Liver (tissue), 9 donors: Measurements from ENCODE around the gene FGFRL1. TPM values are rescaled to one million over a fixed set of nuclear protein-coding genes. Genes with fewer than 3 reads are reported as not detected.

ENCODE experiments used
- DNase-seq: peaks from one replicate; pipeline ENCODE4 v3.0.0-alpha.2; 2017; ENCODE audit warnings: low spot score
- H3K27ac ChIP-seq, 2 donors: one replicate each; pipeline ENCODE4 v1.7.0; 2013; ENCODE audit warnings: inconsistent platforms in 2 of 2, low read length in 2 of 2, control low read depth in 1 of 2, low read depth in 1 of 2, mild to moderate bottlenecking in 1 of 2
- H3K27me3 ChIP-seq, 4 donors: one replicate each; pipeline versions ENCODE4 v1.6.1 to v1.7.0; 2013; ENCODE audit warnings: low read length in 3 of 4, inconsistent platforms in 1 of 4, mild to moderate bottlenecking in 1 of 4, moderate library complexity in 1 of 4; ENCODE audit not compliant: control insufficient read depth in 4 of 4, insufficient read depth in 4 of 4
- H3K36me3 ChIP-seq, 4 donors: one replicate each; pipeline versions ENCODE4 v1.6.1 to v1.7.0; 2013; ENCODE audit warnings: low read length in 3 of 4, mild to moderate bottlenecking in 3 of 4, low read depth in 1 of 4, moderate library complexity in 1 of 4; ENCODE audit not compliant: control insufficient read depth in 4 of 4, insufficient read depth in 3 of 4
- H3K4me1 ChIP-seq, 4 donors: one replicate each; pipeline versions ENCODE4 v1.6.1 to v1.7.0; 2013; ENCODE audit warnings: low read length in 3 of 4, mild to moderate bottlenecking in 3 of 4, moderate library complexity in 1 of 4; ENCODE audit not compliant: control insufficient read depth in 4 of 4, insufficient read depth in 4 of 4
- H3K4me3 ChIP-seq, 3 donors: one replicate each; pipeline versions ENCODE4 v1.6.1 to v1.7.0; 2013; ENCODE audit warnings: low read length in 3 of 3, control low read depth in 1 of 3, low read depth in 1 of 3, mild to moderate bottlenecking in 1 of 3
- H3K9ac ChIP-seq, 2 donors: one replicate each; pipeline ENCODE4 v1.7.0; 2013; ENCODE audit warnings: low read length in 2 of 2, mild to moderate bottlenecking in 2 of 2, moderate library complexity in 2 of 2, control low read depth in 1 of 2, low read depth in 1 of 2
- H3K9me3 ChIP-seq, 4 donors: one replicate each; pipeline versions ENCODE4 v1.6.1 to v1.7.0; 2013; ENCODE audit warnings: low read length in 3 of 4; ENCODE audit not compliant: control insufficient read depth in 4 of 4
- EGR1 ChIP-seq, 2 donors: IDR thresholded peaks; 2 replicates each; pipeline ENCODE4 v1.6.1; 2016 to 2018; ENCODE audit warnings: antibody characterized with exemption in 2 of 2, low read depth in 2 of 2
- FOXA1 ChIP-seq: IDR thresholded peaks from 2 replicates; pipeline ENCODE4 v1.6.1; 2016; ENCODE audit warnings: antibody characterized with exemption
- FOXA2 ChIP-seq: IDR thresholded peaks from 2 replicates; pipeline ENCODE4 v1.6.1; 2016; ENCODE audit warnings: antibody characterized with exemption
- GABPA ChIP-seq, 2 donors: IDR thresholded peaks in 1 of 2; conservative IDR thresholded peaks in 1 of 2; 2 replicates each; pipeline ENCODE4 v1.6.1; 2016; ENCODE audit warnings: antibody characterized with exemption in 2 of 2, mild to moderate bottlenecking in 1 of 2, moderate library complexity in 1 of 2
- HNF4A ChIP-seq, 2 donors: conservative IDR thresholded peaks; 2 replicates each; pipeline ENCODE4 v1.6.1; 2016; ENCODE audit warnings: antibody characterized with exemption in 2 of 2, mild to moderate bottlenecking in 2 of 2
- HNF4G ChIP-seq: IDR thresholded peaks from 2 replicates; pipeline ENCODE4 v1.6.1; 2016; ENCODE audit warnings: antibody characterized with exemption
- JUND ChIP-seq, 2 donors: IDR thresholded peaks; 2 replicates each; pipeline ENCODE4 v1.6.1; 2016; ENCODE audit warnings: antibody characterized with exemption in 2 of 2
- NR2F2 ChIP-seq: IDR thresholded peaks from 2 replicates; pipeline ENCODE4 v1.6.1; 2016; ENCODE audit warnings: antibody characterized with exemption
- RAD21 ChIP-seq, 2 donors: IDR thresholded peaks; 2 replicates each; pipeline ENCODE4 v1.6.1; 2016; ENCODE audit warnings: antibody characterized with exemption in 2 of 2, mild to moderate bottlenecking in 2 of 2
- RXRA ChIP-seq, 2 donors: IDR thresholded peaks; 2 replicates each; pipeline ENCODE4 v1.6.1; 2017 to 2018; ENCODE audit warnings: antibody characterized with exemption in 2 of 2, mild to moderate bottlenecking in 1 of 2
- SP1 ChIP-seq: IDR thresholded peaks from 2 replicates; pipeline ENCODE4 v1.6.1; 2018; ENCODE audit warnings: antibody characterized with exemption, mild to moderate bottlenecking
- TAF1 ChIP-seq: conservative IDR thresholded peaks from 2 replicates; pipeline ENCODE4 v1.6.1; 2016; ENCODE audit warnings: antibody characterized with exemption, mild to moderate bottlenecking
- YY1 ChIP-seq: IDR thresholded peaks from 2 replicates; pipeline ENCODE4 v1.6.1; 2016; ENCODE audit warnings: antibody characterized with exemption, mild to moderate bottlenecking
- WGBS: extraction: QIAGEN DNeasy Blood & Tissue Kit; methylation state at CpG from one replicate; pipeline ENCODE4 v1.1.7; 2013; 5-methylcytosine and 5-hydroxymethylcytosine counted together
- polyA plus RNA-seq, 2 donors: library from polyadenylated mRNA; stranded (reverse) in 1 of 2; unstranded in 1 of 2; fragments of 200-250 nt in 1 of 2; fragments of >200 nt in 1 of 2; fragmentation: Nextera tagmentation in 1 of 2; extraction: Ambion mirVana in 1 of 2; gene quantifications; one replicate each; pipeline versions ENCODE4 v1.2.1 to v1.2.3, GENCODE V29; 2013 to 2015
- total RNA-seq, 2 donors: library from RNA; depleted of rRNA; stranded (reverse); fragments of >200 nt; gene quantifications; one replicate each; pipeline ENCODE4 v1.2.3, GENCODE V29; 2014
- TF ChIP-seq, protein P1 (sequence below): IDR thresholded peaks from 2 replicates; pipeline ENCODE4 v1.6.1; 2016; ENCODE audit warnings: antibody characterized with exemption
- TF ChIP-seq, protein P2 (sequence below): IDR thresholded peaks from 2 replicates; pipeline ENCODE4 v1.6.1; 2016; ENCODE audit warnings: antibody characterized with exemption
- TF ChIP-seq, protein P3 (sequence below): fragments of 150-350 bp; IDR thresholded peaks from 2 replicates; pipeline ENCODE4 v1.5.1; 2017; ENCODE audit warnings: improper control_type of control experiment, low read depth, low read length; ENCODE audit not compliant: missing input control
- TF ChIP-seq, protein P4 (sequence below): IDR thresholded peaks from 2 replicates; pipeline ENCODE4 v1.6.1; 2016; ENCODE audit warnings: antibody characterized with exemption, mild to moderate bottlenecking
- donor health status: healthy.
- donor health status: healthy.
- donor health status: healthy.
- donor health status: healthy.
- donor health status: healthy.

The FGFRL1 gene
- total and polyA plus RNA-seq, 4 donors, result 14.2 to 49.1 (median 22.4) TPM

DNA sequence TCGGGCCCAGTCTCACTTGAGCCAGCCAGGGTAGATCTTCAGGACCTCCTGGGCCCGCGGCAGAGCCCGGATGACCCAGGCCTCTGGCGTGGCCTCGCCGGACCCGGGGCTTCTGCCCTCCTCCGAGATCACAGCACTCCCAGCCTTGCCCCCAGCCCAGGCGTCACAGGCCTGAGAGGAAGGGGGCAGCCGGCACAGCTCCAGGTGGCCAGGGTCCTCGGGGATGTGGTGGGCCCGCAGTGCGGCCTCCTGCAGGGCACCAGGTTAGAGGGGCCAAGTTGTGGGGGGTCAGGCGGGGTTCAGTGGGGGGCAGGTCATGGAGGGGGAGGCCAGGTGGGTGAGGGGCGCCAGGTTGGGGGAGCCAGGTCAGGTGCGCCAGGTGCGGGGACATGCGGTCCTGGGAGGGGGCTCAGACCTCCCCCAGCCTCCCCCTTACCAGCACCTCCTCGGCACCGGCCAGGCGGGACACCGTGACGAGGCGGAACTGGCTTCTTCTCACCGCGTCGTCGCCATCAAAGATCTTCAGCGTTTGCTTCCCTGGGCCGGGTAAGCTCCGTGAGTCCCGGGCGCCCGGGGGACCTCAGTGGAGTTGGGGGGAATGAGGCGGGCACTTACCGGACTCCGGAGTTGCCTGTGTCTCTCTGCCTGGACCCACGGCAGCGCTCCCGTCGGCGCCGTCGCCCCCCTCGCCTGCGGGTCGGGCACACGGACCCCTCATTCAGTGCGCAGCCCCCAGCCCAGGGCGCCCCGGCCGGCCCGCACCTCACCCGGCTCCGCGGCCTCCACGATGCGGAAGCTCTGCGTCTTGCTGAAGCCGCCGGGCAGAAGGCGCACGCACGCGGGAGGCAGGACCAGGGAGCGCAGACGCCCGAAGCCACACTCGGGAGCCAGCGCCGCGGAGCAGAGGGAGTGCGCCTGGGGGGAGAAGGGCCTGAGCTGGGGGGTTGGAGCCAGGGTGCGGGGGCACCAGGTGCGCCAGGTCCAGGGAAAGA lies 44.0 kb upstream of the FGFRL1 start:
- Histone ChIP-seq H3K4me3 (no peak overlapping the region), H3K9me3 (no peaks in the 10 kb centered on the region), H3K9ac (no peak overlapping the region), H3K27me3 (no peaks in the 10 kb centered on the region), H3K4me1 (peaks cover 7 to 13% (median 9%) of the 10 kb centered on the region in 4 donors), H3K36me3 (peaks cover 0 to 15% (median 2%) of the 10 kb centered on the region in 4 donors), H3K27ac (no peak overlapping the region)
- no peak for DNase-seq
- TF ChIP-seq FOXA2, result no peak
- TF ChIP-seq JUND (IDR thresholded peaks at IDR 0.05), result no peak
- no peak for TF ChIP-seq HNF4G
- no peak for TF ChIP-seq RAD21 (IDR thresholded peaks at IDR 0.05)
- TF ChIP-seq, protein P1, sequence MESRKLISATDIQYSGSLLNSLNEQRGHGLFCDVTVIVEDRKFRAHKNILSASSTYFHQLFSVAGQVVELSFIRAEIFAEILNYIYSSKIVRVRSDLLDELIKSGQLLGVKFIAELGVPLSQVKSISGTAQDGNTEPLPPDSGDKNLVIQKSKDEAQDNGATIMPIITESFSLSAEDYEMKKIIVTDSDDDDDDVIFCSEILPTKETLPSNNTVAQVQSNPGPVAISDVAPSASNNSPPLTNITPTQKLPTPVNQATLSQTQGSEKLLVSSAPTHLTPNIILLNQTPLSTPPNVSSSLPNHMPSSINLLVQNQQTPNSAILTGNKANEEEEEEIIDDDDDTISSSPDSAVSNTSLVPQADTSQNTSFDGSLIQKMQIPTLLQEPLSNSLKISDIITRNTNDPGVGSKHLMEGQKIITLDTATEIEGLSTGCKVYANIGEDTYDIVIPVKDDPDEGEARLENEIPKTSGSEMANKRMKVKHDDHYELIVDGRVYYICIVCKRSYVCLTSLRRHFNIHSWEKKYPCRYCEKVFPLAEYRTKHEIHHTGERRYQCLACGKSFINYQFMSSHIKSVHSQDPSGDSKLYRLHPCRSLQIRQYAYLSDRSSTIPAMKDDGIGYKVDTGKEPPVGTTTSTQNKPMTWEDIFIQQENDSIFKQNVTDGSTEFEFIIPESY, result no peak
- TF ChIP-seq HNF4A (conservative IDR thresholded peaks at IDR 0.05), result no peak
- TF ChIP-seq, protein P2, sequence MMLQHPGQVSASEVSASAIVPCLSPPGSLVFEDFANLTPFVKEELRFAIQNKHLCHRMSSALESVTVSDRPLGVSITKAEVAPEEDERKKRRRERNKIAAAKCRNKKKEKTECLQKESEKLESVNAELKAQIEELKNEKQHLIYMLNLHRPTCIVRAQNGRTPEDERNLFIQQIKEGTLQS, result no peak
- TF ChIP-seq NR2F2, result no peak
- no peak for TF ChIP-seq GABPA (IDR thresholded peaks at IDR 0.05 in 1 of 2, conservative IDR thresholded peaks at IDR 0.05 in 1 of 2)
- TF ChIP-seq, protein P3, sequence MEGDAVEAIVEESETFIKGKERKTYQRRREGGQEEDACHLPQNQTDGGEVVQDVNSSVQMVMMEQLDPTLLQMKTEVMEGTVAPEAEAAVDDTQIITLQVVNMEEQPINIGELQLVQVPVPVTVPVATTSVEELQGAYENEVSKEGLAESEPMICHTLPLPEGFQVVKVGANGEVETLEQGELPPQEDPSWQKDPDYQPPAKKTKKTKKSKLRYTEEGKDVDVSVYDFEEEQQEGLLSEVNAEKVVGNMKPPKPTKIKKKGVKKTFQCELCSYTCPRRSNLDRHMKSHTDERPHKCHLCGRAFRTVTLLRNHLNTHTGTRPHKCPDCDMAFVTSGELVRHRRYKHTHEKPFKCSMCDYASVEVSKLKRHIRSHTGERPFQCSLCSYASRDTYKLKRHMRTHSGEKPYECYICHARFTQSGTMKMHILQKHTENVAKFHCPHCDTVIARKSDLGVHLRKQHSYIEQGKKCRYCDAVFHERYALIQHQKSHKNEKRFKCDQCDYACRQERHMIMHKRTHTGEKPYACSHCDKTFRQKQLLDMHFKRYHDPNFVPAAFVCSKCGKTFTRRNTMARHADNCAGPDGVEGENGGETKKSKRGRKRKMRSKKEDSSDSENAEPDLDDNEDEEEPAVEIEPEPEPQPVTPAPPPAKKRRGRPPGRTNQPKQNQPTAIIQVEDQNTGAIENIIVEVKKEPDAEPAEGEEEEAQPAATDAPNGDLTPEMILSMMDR, result no peak
- no peak for TF ChIP-seq RXRA (IDR thresholded peaks at IDR 0.05)
- TF ChIP-seq, protein P4, sequence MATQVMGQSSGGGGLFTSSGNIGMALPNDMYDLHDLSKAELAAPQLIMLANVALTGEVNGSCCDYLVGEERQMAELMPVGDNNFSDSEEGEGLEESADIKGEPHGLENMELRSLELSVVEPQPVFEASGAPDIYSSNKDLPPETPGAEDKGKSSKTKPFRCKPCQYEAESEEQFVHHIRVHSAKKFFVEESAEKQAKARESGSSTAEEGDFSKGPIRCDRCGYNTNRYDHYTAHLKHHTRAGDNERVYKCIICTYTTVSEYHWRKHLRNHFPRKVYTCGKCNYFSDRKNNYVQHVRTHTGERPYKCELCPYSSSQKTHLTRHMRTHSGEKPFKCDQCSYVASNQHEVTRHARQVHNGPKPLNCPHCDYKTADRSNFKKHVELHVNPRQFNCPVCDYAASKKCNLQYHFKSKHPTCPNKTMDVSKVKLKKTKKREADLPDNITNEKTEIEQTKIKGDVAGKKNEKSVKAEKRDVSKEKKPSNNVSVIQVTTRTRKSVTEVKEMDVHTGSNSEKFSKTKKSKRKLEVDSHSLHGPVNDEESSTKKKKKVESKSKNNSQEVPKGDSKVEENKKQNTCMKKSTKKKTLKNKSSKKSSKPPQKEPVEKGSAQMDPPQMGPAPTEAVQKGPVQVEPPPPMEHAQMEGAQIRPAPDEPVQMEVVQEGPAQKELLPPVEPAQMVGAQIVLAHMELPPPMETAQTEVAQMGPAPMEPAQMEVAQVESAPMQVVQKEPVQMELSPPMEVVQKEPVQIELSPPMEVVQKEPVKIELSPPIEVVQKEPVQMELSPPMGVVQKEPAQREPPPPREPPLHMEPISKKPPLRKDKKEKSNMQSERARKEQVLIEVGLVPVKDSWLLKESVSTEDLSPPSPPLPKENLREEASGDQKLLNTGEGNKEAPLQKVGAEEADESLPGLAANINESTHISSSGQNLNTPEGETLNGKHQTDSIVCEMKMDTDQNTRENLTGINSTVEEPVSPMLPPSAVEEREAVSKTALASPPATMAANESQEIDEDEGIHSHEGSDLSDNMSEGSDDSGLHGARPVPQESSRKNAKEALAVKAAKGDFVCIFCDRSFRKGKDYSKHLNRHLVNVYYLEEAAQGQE, result no peak
- WGBS, result 74% methylated on average over 76 of the region's 76 CpGs

DNA sequence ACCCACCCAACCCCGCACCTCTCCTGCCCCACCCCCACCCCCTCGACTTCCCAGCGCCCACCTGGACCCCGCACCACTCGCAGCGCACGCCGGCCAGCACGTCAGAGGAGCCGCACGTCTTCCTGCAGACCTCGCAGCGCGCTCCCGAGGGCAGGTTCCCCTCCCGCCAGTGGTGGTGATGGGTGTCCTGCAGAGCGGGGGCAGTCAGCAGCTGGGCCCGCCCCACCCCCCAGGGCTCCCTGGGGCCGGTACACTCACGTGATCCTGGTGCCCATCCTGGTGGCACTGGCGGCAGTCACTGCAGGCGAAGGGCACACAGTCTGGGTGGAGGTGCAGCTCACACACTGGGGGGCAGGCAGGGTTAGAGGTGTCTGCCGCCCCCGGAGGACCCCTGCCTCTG lies 43.2 kb upstream of the FGFRL1 start:
- Histone ChIP-seq H3K36me3 (peaks cover 0 to 15% (median under 1%) of the 10 kb centered on the region in 4 donors), H3K27ac (no peak overlapping the region), H3K9me3 (no peaks in the 10 kb centered on the region), H3K9ac (no peak overlapping the region), H3K4me3 (no peak overlapping the region), H3K27me3 (no peaks in the 10 kb centered on the region), H3K4me1 (peaks cover 13 to 20% (median 14%) of the 10 kb centered on the region in 4 donors)
- TF ChIP-seq SP1 (no peak), EGR1 (IDR thresholded peaks at IDR 0.05; ENCODE audit: low read depth in 2 of 2) (no peak), RXRA (IDR thresholded peaks at IDR 0.05) (no peak), HNF4A (conservative IDR thresholded peaks at IDR 0.05) (no peak), NR2F2 (no peak), GABPA (IDR thresholded peaks at IDR 0.05 in 1 of 2, conservative IDR thresholded peaks at IDR 0.05 in 1 of 2) (no peak), FOXA1 (no peak), YY1 (no peak), JUND (IDR thresholded peaks at IDR 0.05) (no peak), FOXA2 (no peak), HNF4G (no peak), TAF1 (no peak), RAD21 (IDR thresholded peaks at IDR 0.05) (no peak)
- TF ChIP-seq, protein P3, result no peak
- TF ChIP-seq, protein P2, result no peak
- no peak for DNase-seq
- 42% methylated on average over 24 of the region's 24 CpGs for WGBS
